ENCODE data around the gene IYD.
A peak's percentile ranks its signal among the peaks of the same experiment; 100 is the strongest.

IYD gene

GRCh38 chr6:150403458-150404246, 34.8 kb downstream of the IYD start (continued):
- TF ChIP-seq PBX3 (CRISPR knock-in tag; IDR thresholded peaks at IDR 0.05) = no peak
- TF ChIP-seq KLF16 (tag by site-specific recombination; IDR thresholded peaks at IDR 0.05) = peak; percentile 72; the same call in 1 of the 2 replicates
- peak; percentile 88; the same call in 1 of the 2 replicates for TF ChIP-seq ZNF391 (tag by site-specific recombination; IDR thresholded peaks at IDR 0.05; ENCODE audit: borderline replicate concordance, low read depth)
- peak; percentile 36; the same call in 1 of the 2 replicates for TF ChIP-seq TRIM28 (IDR thresholded peaks at IDR 0.05; ENCODE audit: borderline replicate concordance, low read length)
- TF ChIP-seq ZBTB7A (tag by site-specific recombination; IDR thresholded peaks at IDR 0.05; ENCODE audit: low read depth) = no peak
- TF ChIP-seq, protein P1, sequence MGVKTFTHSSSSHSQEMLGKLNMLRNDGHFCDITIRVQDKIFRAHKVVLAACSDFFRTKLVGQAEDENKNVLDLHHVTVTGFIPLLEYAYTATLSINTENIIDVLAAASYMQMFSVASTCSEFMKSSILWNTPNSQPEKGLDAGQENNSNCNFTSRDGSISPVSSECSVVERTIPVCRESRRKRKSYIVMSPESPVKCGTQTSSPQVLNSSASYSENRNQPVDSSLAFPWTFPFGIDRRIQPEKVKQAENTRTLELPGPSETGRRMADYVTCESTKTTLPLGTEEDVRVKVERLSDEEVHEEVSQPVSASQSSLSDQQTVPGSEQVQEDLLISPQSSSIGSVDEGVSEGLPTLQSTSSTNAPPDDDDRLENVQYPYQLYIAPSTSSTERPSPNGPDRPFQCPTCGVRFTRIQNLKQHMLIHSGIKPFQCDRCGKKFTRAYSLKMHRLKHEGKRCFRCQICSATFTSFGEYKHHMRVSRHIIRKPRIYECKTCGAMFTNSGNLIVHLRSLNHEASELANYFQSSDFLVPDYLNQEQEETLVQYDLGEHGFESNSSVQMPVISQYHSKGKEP (tag by site-specific recombination; IDR thresholded peaks at IDR 0.05) = peak; percentile 77
- TF ChIP-seq HOXD13 (CRISPR knock-in tag; IDR thresholded peaks at IDR 0.05; ENCODE audit: borderline replicate concordance) = peak; percentile 95; the same call in 1 of the 2 replicates
- TF ChIP-seq RBAK (tag by site-specific recombination; IDR thresholded peaks at IDR 0.05) = no peak
- TF ChIP-seq ZNF670 (tag by site-specific recombination; IDR thresholded peaks at IDR 0.05; ENCODE audit: low read depth) = no peak
- TF ChIP-seq OVOL3 (tag by site-specific recombination; IDR thresholded peaks at IDR 0.05) = peak; percentile 83; the same call in 1 of the 2 replicates
- no peak for TF ChIP-seq KLF7 (tag by site-specific recombination; IDR thresholded peaks at IDR 0.05; ENCODE audit: borderline replicate concordance)
- TF ChIP-seq MYNN (tag by site-specific recombination; IDR thresholded peaks at IDR 0.05; ENCODE audit: borderline replicate concordance) = 0 out of 2 replicates have a peak, but pooled peaks have one; percentile 24
- TF ChIP-seq ZNF2 (tag by site-specific recombination; IDR thresholded peaks at IDR 0.05) = peak; percentile 85
- TF ChIP-seq ZNF10 (tag by site-specific recombination; IDR thresholded peaks at IDR 0.05) = 0 out of 2 replicates have a peak, but pooled peaks have one; percentile 43
- TF ChIP-seq ZNF335 (tag by site-specific recombination; conservative IDR thresholded peaks at IDR 0.05) = peak; percentile 62
- TF ChIP-seq ZNF426 (tag by site-specific recombination; IDR thresholded peaks at IDR 0.05) = no peak
- no peak for TF ChIP-seq ZNF19 (tag by site-specific recombination; IDR thresholded peaks at IDR 0.05; ENCODE audit: low read depth)
- TF ChIP-seq, protein P2, sequence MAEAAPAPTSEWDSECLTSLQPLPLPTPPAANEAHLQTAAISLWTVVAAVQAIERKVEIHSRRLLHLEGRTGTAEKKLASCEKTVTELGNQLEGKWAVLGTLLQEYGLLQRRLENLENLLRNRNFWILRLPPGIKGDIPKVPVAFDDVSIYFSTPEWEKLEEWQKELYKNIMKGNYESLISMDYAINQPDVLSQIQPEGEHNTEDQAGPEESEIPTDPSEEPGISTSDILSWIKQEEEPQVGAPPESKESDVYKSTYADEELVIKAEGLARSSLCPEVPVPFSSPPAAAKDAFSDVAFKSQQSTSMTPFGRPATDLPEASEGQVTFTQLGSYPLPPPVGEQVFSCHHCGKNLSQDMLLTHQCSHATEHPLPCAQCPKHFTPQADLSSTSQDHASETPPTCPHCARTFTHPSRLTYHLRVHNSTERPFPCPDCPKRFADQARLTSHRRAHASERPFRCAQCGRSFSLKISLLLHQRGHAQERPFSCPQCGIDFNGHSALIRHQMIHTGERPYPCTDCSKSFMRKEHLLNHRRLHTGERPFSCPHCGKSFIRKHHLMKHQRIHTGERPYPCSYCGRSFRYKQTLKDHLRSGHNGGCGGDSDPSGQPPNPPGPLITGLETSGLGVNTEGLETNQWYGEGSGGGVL (tag by site-specific recombination; IDR thresholded peaks at IDR 0.05) = peak; percentile 84
- peak; percentile 82 for TF ChIP-seq ZBTB21 (tag by site-specific recombination; IDR thresholded peaks at IDR 0.05)
- peak; percentile 92 for TF ChIP-seq PATZ1 (tag by site-specific recombination; IDR thresholded peaks at IDR 0.05)
- no peak for TF ChIP-seq SCRT1 (tag by site-specific recombination; IDR thresholded peaks at IDR 0.05; ENCODE audit: borderline replicate concordance)
- TF ChIP-seq ZXDB (tag by site-specific recombination; IDR thresholded peaks at IDR 0.05) = peak; percentile 98
- TF ChIP-seq ZNF654 (tag by site-specific recombination; IDR thresholded peaks at IDR 0.05; ENCODE audit: low read depth) = peak; percentile 19
- TF ChIP-seq, protein P3, sequence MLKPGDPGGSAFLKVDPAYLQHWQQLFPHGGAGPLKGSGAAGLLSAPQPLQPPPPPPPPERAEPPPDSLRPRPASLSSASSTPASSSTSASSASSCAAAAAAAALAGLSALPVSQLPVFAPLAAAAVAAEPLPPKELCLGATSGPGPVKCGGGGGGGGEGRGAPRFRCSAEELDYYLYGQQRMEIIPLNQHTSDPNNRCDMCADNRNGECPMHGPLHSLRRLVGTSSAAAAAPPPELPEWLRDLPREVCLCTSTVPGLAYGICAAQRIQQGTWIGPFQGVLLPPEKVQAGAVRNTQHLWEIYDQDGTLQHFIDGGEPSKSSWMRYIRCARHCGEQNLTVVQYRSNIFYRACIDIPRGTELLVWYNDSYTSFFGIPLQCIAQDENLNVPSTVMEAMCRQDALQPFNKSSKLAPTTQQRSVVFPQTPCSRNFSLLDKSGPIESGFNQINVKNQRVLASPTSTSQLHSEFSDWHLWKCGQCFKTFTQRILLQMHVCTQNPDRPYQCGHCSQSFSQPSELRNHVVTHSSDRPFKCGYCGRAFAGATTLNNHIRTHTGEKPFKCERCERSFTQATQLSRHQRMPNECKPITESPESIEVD (tag by site-specific recombination; IDR thresholded peaks at IDR 0.05) = peak; percentile 97
- TF ChIP-seq ZNF24 (tag by site-specific recombination; IDR thresholded peaks at IDR 0.05) = peak; percentile 95; the same call in 1 of the 2 replicates
- peak; percentile 87 for TF ChIP-seq PRDM10 (tag by site-specific recombination; IDR thresholded peaks at IDR 0.05)

Measured in HEK293 (cell line).